Measurements from ENCODE around the gene PLPPR3. TPM values are rescaled to one million over a fixed set of nuclear protein-coding genes. Genes with fewer than 3 reads are reported as not detected.

The PLPPR3 gene
- total and polyA plus RNA-seq, 12 donors: 0.08 to 1.7 (median 0.14) TPM; not detected in 7

DNA sequence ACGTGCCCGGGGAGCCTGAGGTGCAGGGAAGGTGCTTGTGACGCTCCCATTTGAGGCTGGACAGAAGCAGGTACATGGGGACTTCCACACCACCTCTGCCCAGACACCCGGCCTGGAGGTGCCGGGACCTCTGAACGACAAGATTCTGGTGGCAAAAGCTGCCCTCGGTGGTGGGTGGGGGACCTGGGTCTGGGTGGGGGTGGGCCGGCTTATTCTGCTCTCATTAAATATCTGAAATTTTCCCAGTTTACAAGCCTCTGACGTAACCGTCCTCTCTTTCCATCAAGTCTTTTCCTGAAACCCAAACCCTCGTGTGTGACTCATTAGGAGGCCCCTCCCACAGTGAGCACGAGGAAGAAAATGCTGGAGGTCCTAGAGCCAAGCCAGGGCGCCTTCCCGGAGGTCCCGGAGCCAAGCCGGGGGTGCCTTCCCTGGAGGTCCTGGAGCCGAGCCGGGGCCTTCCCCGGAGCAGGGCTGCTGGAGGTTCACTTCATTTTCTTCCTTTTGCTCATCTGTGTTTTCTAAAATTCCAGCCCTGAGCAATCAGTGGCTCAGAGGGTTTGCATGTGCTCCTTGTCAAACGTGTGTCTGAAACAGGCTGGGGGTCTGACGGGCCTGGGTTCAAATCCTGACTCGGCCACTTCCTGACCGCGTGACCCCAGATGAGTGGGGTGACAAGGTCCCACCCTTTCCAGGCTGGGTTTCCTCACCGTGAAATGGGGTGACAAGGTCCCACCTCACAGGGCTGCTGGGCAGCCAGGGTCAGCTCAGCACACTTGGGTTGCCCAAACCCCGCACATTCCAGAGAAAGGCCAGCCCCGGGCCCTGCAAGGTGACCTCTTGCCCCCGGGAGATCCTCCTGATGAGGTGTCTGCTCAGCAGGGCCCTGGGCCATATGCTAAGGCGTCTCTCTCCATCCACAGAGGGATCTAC lies 47.8 kb upstream of the PLPPR3 start:
- Histone ChIP-seq H3K9me3 (replicated peaks in 1 of 3) (no peaks in the 10 kb centered on the region), H3K27me3 (no peaks in the 10 kb centered on the region), H3K4me1 (replicated peaks in 1 of 2) (peaks cover 12 to 18% of the 10 kb centered on the region in 2 donors), H3K36me3 (replicated peaks in 1 of 2) (peaks cover 0 to 31% of the 10 kb centered on the region in 2 donors), H3K4me3 (no peak overlapping the region), H3K27ac (peak overlapping the region; percentile 46 to 91 (median 70))
- intact Hi-C loops (cut with DNase I): loop anchor here in 1 of 2 donors (5.0 kb wide), 1 partner anchor 113 kb away; the partner anchor contains the start of gene WDR18
- TF ChIP-seq POLR2A (IDR thresholded peaks at IDR 0.05): no peak
- TF ChIP-seq, protein P1, sequence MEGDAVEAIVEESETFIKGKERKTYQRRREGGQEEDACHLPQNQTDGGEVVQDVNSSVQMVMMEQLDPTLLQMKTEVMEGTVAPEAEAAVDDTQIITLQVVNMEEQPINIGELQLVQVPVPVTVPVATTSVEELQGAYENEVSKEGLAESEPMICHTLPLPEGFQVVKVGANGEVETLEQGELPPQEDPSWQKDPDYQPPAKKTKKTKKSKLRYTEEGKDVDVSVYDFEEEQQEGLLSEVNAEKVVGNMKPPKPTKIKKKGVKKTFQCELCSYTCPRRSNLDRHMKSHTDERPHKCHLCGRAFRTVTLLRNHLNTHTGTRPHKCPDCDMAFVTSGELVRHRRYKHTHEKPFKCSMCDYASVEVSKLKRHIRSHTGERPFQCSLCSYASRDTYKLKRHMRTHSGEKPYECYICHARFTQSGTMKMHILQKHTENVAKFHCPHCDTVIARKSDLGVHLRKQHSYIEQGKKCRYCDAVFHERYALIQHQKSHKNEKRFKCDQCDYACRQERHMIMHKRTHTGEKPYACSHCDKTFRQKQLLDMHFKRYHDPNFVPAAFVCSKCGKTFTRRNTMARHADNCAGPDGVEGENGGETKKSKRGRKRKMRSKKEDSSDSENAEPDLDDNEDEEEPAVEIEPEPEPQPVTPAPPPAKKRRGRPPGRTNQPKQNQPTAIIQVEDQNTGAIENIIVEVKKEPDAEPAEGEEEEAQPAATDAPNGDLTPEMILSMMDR (IDR thresholded peaks at IDR 0.05): no peak
- 50 to 60% (median 56%) methylated on average over 15 to 29 of the region's 29 CpGs for WGBS, 4 donors
- peak; percentile 61 to 88 (median 79) for DNase-seq

DNA sequence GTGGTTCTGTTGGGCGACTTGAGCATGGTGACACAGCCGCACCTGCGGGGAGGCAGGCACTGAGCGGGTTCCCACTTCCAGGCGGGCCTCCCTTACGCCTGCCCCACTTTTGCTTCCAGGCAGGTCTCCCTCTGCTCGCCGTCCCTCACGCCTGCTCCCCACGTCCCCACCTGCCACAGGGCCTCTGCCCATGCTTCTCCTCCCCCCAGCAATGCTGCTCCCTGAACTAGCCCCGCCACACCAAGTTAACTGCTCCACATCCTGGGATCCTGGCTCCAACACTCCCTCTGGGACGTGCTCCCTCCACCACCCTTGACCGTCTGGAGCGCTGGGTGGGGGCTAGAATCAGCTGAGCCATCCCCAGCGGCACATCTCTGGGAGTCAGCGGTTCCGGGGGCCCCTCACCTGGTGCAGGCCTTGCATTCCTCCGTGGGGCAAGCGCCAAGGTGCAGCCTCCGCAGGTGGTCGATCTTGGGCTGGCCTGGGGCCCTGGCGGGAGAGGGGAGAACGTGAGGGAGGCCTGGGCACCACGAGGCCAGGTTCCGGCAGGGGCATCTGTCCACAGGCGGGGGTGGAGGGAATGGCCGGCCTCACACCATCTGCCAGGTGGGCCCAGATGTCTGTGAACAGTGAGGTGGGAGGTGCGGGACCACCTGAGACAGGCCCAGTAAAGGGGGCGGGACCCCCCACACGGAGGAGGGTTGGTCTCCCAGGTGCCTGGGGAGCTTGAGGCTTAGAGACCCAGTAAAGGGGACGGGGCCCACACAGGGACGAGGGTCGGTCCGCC lies 46.9 kb upstream of the PLPPR3 start:
- H3K4me1 ChIP-seq (replicated peaks in 1 of 2): peaks cover 12 to 19% of the 10 kb centered on the region in 2 donors
- peaks cover 0 to 25% of the 10 kb centered on the region in 2 donors for H3K36me3 ChIP-seq (replicated peaks in 1 of 2)
- H3K27ac ChIP-seq: peak overlapping the region in 4 of 5 donors; percentile 63 to 91 (median 78)
- H3K4me3 ChIP-seq: no peak overlapping the region
- no peaks in the 10 kb centered on the region for H3K9me3 ChIP-seq (replicated peaks in 1 of 3)
- intact Hi-C loops (cut with DNase I): loop anchor here in 1 of 2 donors (5.0 kb wide), 1 partner anchor 114 kb away; the partner anchor contains the start of gene WDR18
- H3K27me3 ChIP-seq: no peaks in the 10 kb centered on the region
- DNase-seq: peak in 1 of 7 donors; percentile 24
- 80 to 91% (median 89%) methylated on average over 16 to 34 of the region's 34 CpGs for WGBS, 4 donors
- TF ChIP-seq, protein P1 (IDR thresholded peaks at IDR 0.05): no peak
- TF ChIP-seq POLR2A (IDR thresholded peaks at IDR 0.05): no peak

DNA sequence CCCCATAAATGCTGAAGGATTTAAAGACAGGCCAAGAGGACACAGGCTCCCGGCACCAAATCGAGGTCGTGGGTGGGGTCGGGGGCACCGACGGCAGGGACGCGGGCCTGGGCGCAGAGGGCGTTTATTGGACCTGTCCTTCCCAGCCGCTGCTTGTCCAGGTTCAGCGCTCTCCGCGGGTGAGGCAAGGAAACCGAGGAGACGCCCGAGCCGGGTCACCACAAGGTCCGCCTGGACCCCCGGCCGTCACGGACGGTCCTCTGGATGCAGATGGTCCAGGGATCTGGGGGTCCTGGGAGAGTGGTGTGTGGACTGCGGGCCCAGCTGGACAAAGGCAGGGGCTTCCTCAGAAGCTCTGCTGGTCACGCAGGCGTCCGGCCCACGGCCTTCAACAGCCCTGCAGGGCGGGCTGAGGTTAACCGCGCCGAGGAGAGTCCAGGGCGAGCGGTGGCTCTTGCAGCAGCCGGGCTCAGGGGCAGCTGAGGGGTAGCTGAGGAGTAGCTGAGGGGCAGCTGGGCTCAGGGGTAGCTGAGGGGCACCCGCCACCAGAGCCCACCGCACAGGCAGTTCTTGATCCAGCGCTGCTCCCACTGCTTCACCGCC lies 46.2 kb upstream of the PLPPR3 start:
- DNase-seq: peak in 1 of 7 donors; percentile 19
- H3K27me3 ChIP-seq: no peaks in the 10 kb centered on the region
- no peak overlapping the region for H3K4me3 ChIP-seq
- WGBS, 4 donors: 92 to 94% (median 92%) methylated on average over 23 to 39 of the region's 39 CpGs
- peaks cover 12 to 24% of the 10 kb centered on the region in 2 donors for H3K4me1 ChIP-seq (replicated peaks in 1 of 2)
- no peaks in the 10 kb centered on the region for H3K9me3 ChIP-seq (replicated peaks in 1 of 3)
- H3K36me3 ChIP-seq (replicated peaks in 1 of 2): peaks cover 0 to 23% of the 10 kb centered on the region in 2 donors
- TF ChIP-seq, protein P1 (IDR thresholded peaks at IDR 0.05): no peak
- TF ChIP-seq POLR2A (IDR thresholded peaks at IDR 0.05): no peak
- no peak overlapping the region for H3K27ac ChIP-seq
- intact Hi-C loops (cut with DNase I): loop anchor here (2.0 to 5.0 kb wide), 2 partner anchors 53 to 114 kb away; partner anchors contain the start of gene WDR18 (in 1 of the 2)
